Calu3 (cell line): ENCODE data around the gene PIGU. TPM values are rescaled to one million over a fixed set of nuclear protein-coding genes. Genes with fewer than 3 reads are reported as not detected.

Source experiments
- BruUV-seq: library from RNA; stranded (reverse); fragments of 400-500 nt; replicated peaks from 2 replicates; lab custom pipeline; 2021; lab: Mats Ljungman, UMichigan
- CTCF ChIA-PET: fragments of 300-600 bp; sonication (Branson Sonifier 250); formaldehyde crosslinking; loops from one replicate; lab custom pipeline; 2022; ENCODE audit warnings: antibody characterized with exemption; lab: Charles Lee
- DNase-seq: peaks from one replicate; pipeline ENCODE4 v3.0.0; 2022
- H3K27ac Mint-ChIP-seq: one replicate; pipeline ENCODE4 v1.8.0; 2022; ENCODE audit warnings: mixed read lengths; ENCODE audit not compliant: unreplicated experiment
- H3K27me3 Mint-ChIP-seq: one replicate; pipeline ENCODE4 v1.8.0; 2022; ENCODE audit warnings: mixed read lengths; ENCODE audit not compliant: unreplicated experiment
- H3K36me3 Mint-ChIP-seq: one replicate; pipeline ENCODE4 v1.8.0; 2022; ENCODE audit warnings: mild to moderate bottlenecking, moderate library complexity, mixed read lengths; ENCODE audit not compliant: insufficient read depth, unreplicated experiment
- H3K4me1 Mint-ChIP-seq: one replicate; pipeline ENCODE4 v1.8.0; 2022; ENCODE audit warnings: mild to moderate bottlenecking, low read depth, mixed read lengths; ENCODE audit not compliant: unreplicated experiment
- H3K4me3 Mint-ChIP-seq: one replicate; pipeline ENCODE4 v1.8.0; 2022; ENCODE audit warnings: mild to moderate bottlenecking, low read depth, moderate library complexity, mixed read lengths; ENCODE audit not compliant: unreplicated experiment
- H3K9me3 Mint-ChIP-seq: one replicate; pipeline ENCODE4 v1.8.0; 2022; ENCODE audit warnings: low read depth, mixed read lengths; ENCODE audit not compliant: unreplicated experiment
- intact Hi-C: fragments of 100-400 bp; cut with micrococcal nuclease; formaldehyde crosslinking; loops from one replicate; pipeline ENCODE4 v1.10.0; 2022; ENCODE audit not compliant: unreplicated experiment
- total RNA-seq: library from RNA; stranded (reverse); gene quantifications from 2 replicates; pipeline ENCODE4 v1.2.3, GENCODE V29; 2022
- TF ChIP-seq, protein P1 (sequence below): fragments of 200-600 bp; IDR thresholded peaks from one replicate; pipeline ENCODE4 v1.8.0; 2022; ENCODE audit warnings: antibody characterized with exemption; ENCODE audit not compliant: unreplicated experiment

PIGU gene
- total RNA-seq, 1 experiment from 2014 or later, result 42.8 TPM

DNA sequence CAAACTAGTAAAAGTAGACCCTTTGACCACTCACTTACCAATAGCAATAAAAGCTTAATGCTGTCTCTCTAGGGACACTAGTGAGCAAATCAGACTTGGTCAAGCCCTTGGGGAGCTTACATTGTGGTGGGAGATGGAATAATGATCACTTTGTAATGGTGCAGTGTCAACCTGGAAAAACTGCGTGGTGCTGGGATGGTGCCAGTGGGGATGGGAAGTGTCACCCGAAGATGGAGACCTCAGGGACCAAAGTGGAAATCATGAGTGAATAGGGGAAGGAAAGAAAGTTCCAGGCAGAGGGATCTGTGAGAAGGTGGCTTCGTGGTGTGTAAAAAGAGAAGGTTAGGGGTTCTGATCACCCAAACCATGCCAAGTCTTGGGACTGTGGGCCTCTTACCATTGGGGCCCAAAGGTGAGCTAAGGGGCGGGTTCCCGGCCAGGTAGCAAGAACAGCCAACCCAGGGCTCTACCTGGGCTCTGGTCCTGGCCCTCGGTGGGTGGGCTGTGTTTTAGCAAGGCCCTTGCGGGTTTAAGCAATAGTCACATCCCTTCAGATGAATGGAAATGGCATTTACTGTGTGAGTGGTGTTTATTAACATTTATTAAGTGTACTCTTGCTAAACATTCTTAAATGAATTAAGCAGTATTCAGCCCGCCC, 145.2 kb downstream of the PIGU start:
- H3K36me3 Mint-ChIP-seq, result peaks cover 48% of the 10 kb centered on the region
- H3K9me3 Mint-ChIP-seq, result no peaks in the 10 kb centered on the region
- H3K27me3 Mint-ChIP-seq, result no peaks in the 10 kb centered on the region
- DNase-seq, result no peak
- TF ChIP-seq, protein P1, sequence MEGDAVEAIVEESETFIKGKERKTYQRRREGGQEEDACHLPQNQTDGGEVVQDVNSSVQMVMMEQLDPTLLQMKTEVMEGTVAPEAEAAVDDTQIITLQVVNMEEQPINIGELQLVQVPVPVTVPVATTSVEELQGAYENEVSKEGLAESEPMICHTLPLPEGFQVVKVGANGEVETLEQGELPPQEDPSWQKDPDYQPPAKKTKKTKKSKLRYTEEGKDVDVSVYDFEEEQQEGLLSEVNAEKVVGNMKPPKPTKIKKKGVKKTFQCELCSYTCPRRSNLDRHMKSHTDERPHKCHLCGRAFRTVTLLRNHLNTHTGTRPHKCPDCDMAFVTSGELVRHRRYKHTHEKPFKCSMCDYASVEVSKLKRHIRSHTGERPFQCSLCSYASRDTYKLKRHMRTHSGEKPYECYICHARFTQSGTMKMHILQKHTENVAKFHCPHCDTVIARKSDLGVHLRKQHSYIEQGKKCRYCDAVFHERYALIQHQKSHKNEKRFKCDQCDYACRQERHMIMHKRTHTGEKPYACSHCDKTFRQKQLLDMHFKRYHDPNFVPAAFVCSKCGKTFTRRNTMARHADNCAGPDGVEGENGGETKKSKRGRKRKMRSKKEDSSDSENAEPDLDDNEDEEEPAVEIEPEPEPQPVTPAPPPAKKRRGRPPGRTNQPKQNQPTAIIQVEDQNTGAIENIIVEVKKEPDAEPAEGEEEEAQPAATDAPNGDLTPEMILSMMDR, result no peak
- intact Hi-C loops, result no loop called here
- no TSS peak for BruUV-seq
- H3K4me1 Mint-ChIP-seq, result peaks cover 31% of the 10 kb centered on the region
- peak overlapping the region; percentile 5 for H3K27ac Mint-ChIP-seq
- no peak overlapping the region for H3K4me3 Mint-ChIP-seq
- CTCF ChIA-PET, result interaction anchor here (0.7 to 1.4 kb wide), 2 partner anchors 11 to 15 kb away, joined by 3 read pairs; partner anchors contain the start of gene DYNLRB1

- Mint-ChIP-seq H3K27me3 (no peaks in the 10 kb centered on the region), H3K27ac (peak overlapping the region; percentile 53), H3K4me1 (peaks cover 45% of the 10 kb centered on the region), H3K9me3 (no peaks in the 10 kb centered on the region), H3K36me3 (peaks cover 53% of the 10 kb centered on the region), H3K4me3 (no peak overlapping the region)
- intact Hi-C loops, result no loop called here
- TF ChIP-seq, protein P1, result no peak
- CTCF ChIA-PET, result interaction anchor here (0.7 to 1.2 kb wide), 2 partner anchors 218 to 566 kb away, joined by 3 to 11 read pairs; no protein-coding TSS in a partner anchor
- BruUV-seq, result no TSS peak
- no peak for DNase-seq
These were observed 146.6 kb downstream of the PIGU start for GRCh38 chr20:34530342-34530741.

- BruUV-seq, result no TSS peak
- Mint-ChIP-seq H3K4me3 (no peak overlapping the region), H3K27me3 (no peaks in the 10 kb centered on the region), H3K9me3 (no peaks in the 10 kb centered on the region), H3K36me3 (peaks cover 57% of the 10 kb centered on the region), H3K4me1 (peaks cover 51% of the 10 kb centered on the region), H3K27ac (peak overlapping the region; percentile 53)
- TF ChIP-seq, protein P1, result no peak
- intact Hi-C loops, result no loop called here
- DNase-seq, result no peak
- CTCF ChIA-PET, result interaction anchor here (0.7 to 1.2 kb wide), 2 partner anchors 217 to 567 kb away, joined by 3 to 11 read pairs; no protein-coding TSS in a partner anchor
These were observed 147.2 kb downstream of the PIGU start for GRCh38 chr20:34529742-34530141.

- no peak overlapping the region for H3K4me3 Mint-ChIP-seq
- peaks cover 52% of the 10 kb centered on the region for H3K36me3 Mint-ChIP-seq
- peaks cover 58% of the 10 kb centered on the region for H3K4me1 Mint-ChIP-seq
- H3K9me3 Mint-ChIP-seq, result no peaks in the 10 kb centered on the region
- H3K27me3 Mint-ChIP-seq, result no peaks in the 10 kb centered on the region
- BruUV-seq, result no TSS peak
- no peak for DNase-seq
- TF ChIP-seq, protein P1, result no peak
- peak overlapping the region; percentile 64 for H3K27ac Mint-ChIP-seq
- intact Hi-C loops, result no loop called here
- CTCF ChIA-PET, result no interaction called here
These were observed 148.0 kb downstream of the PIGU start for GRCh38 chr20:34528921-34529297.
